Adrenal gland (tissue), 5 donors: ENCODE data around the gene NNAT.

Experiments used
- CTCF ChIP-seq, 6 experiments: fragments of 450-650 bp in 4 of 6; fragments of 200-600 bp in 2 of 6; sonication (generic) in 1 of 6; IDR thresholded peaks; 1 replicate in 5 of 6; 2 replicates in 1 of 6; pipeline versions ENCODE4 v1.5.1 to v1.8.0; 2016 to 2021; ENCODE audit warnings: antibody characterized with exemption in 6 of 6, mild to moderate bottlenecking in 2 of 6, moderate library complexity in 1 of 6
- POLR2A ChIP-seq, 2 donors: fragments of 450-650 bp; IDR thresholded peaks; one replicate each; pipeline ENCODE4 v1.6.1; 2017; ENCODE audit warnings: antibody characterized with exemption in 2 of 2, mild to moderate bottlenecking in 2 of 2, moderate library complexity in 1 of 2
- donor health status: DM: no; HTN: no; CAD: no.

DNA sequence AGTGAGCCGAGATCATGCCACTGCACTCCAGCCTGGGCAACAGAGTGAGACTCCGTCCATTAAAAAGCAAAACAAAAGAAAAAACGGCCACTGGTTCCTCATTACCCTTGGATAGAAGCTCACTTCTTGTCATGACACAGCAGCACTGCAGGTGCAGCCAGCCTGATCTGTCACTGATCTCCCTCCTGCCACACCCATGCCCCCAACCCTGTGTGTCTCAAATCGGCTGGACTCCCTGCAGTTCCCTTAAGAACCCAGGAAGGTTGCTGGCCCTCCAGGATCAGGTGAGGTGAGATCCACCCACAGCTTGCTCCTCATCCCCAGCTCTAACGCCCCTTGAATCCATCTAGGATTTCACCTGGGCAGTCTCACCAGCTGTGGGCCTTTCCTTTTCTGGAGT, 26.3 kb upstream of the NNAT start:
- no peak for TF ChIP-seq CTCF (IDR thresholded peaks at IDR 0.05)
- no peak for TF ChIP-seq POLR2A (IDR thresholded peaks at IDR 0.05)
